K562 (cell line): ENCODE measurements around the gene TAF4. TPM values are rescaled to one million over a fixed set of nuclear protein-coding genes. Genes with fewer than 3 reads are reported as not detected.

Source experiments
- ATAC-seq: fragments of 200-7000 bp; cut with Tn5 transposase; 3 replicates; pipeline ENCODE4 v1.9.1; 2020; ENCODE audit warnings: moderate library complexity
- BruUV-seq: library from RNA; stranded (reverse); fragments of 400-500 nt; replicated peaks from 2 replicates; lab custom pipeline; 2021; lab: Mats Ljungman, UMichigan
- CTCF ChIA-PET: fragments of 300-600 bp; formaldehyde crosslinking; extraction: SDS; loops from one replicate; lab custom pipeline; 2021; ENCODE audit warnings: low intra/inter-chr PET ratio; lab: Yijun Ruan, JAX
- POLR2A ChIA-PET: fragments of 300-600, 350-650 bp; sonication (Branson Sonifier 250); formaldehyde crosslinking; extraction: SDS; loops from one replicate; lab custom pipeline; 2021; ENCODE audit warnings: antibody characterized with exemption, inconsistent platforms; lab: Yijun Ruan, JAX
- DNase-seq, 4 experiments: peaks; one replicate each; pipeline versions ENCODE4 v3.0.0 to v3.0.0-alpha.2; 2011 to 2018; ENCODE audit warnings: low spot score in 3 of 4, mixed read lengths in 3 of 4; ENCODE audit errors: extremely low read depth in 1 of 4
- FAIRE-seq: peaks from 2 replicates; lab custom pipeline; 2011; peaks lifted over from hg19 to GRCh38; lab: Jason Lieb, UNC
- H2AFZ ChIP-seq: 2 replicates; pipeline ENCODE4 v1.6.0; 2011; ENCODE audit warnings: low read depth, low read length, control low read depth, inconsistent platforms
- H3K27ac ChIP-seq: fragments of 200-600 bp; 3 replicates; pipeline ENCODE4 v1.8.0; 2011; ENCODE audit warnings: low read depth, mild to moderate bottlenecking, control low read depth, inconsistent platforms, low read length, moderate library complexity, mixed read lengths; ENCODE audit errors: extremely low read depth
- H3K27me3 ChIP-seq, 2 experiments: fragments of 300-600 bp in 1 of 2; 2 replicates in 1 of 2; 3 replicates in 1 of 2; pipeline versions ENCODE4 v1.6.0 to v1.8.0; 2011; ENCODE audit warnings: inconsistent platforms in 2 of 2, low read length in 2 of 2, mild to moderate bottlenecking in 1 of 2, mixed read lengths in 1 of 2, moderate library complexity in 1 of 2; ENCODE audit not compliant: control insufficient read depth in 2 of 2, insufficient read depth in 2 of 2
- H3K36me3 ChIP-seq: fragments of 300-600 bp; 3 replicates; pipeline ENCODE4 v1.8.0; 2011; ENCODE audit warnings: mild to moderate bottlenecking, low read length, inconsistent platforms; ENCODE audit not compliant: control insufficient read depth, insufficient read depth
- H3K4me1 ChIP-seq, 2 experiments: fragments of 200-600 bp in 1 of 2; replicated peaks in 1 of 2; 2 replicates in 1 of 2; 3 replicates in 1 of 2; pipeline versions ENCODE4 v1.5.1 to v1.8.0; 2011; ENCODE audit warnings: inconsistent platforms in 2 of 2, low read length in 2 of 2, mild to moderate bottlenecking in 1 of 2, mixed read lengths in 1 of 2, moderate library complexity in 1 of 2; ENCODE audit not compliant: control insufficient read depth in 2 of 2, insufficient read depth in 2 of 2
- H3K4me2 ChIP-seq: 2 replicates; pipeline ENCODE4 v1.6.1; 2011; ENCODE audit warnings: low read length, control low read depth, inconsistent platforms, mixed read lengths; ENCODE audit not compliant: insufficient read depth
- H3K4me3 ChIP-seq: fragments of 200-600 bp; sonication (generic), shearing (Covaris generic); 2 replicates; pipeline ENCODE4 v1.5.1; 2016; ENCODE audit warnings: control low read depth, inconsistent platforms
- H3K79me2 ChIP-seq: fragments of 200-600 bp; 3 replicates; pipeline ENCODE4 v1.8.0; 2011; ENCODE audit warnings: low read length, inconsistent platforms; ENCODE audit not compliant: control insufficient read depth, insufficient read depth
- H3K9ac ChIP-seq, 2 experiments: 2 replicates each; pipeline versions ENCODE4 v1.6.0 to v1.6.1; 2011; ENCODE audit warnings: low read depth in 2 of 2, low read length in 2 of 2, control low read depth in 1 of 2, inconsistent platforms in 1 of 2, mild to moderate bottlenecking in 1 of 2, mixed read lengths in 1 of 2; ENCODE audit not compliant: insufficient read depth in 1 of 2
- H3K9me1 ChIP-seq: one replicate; pipeline ENCODE4 v1.6.0; 2011; ENCODE audit warnings: inconsistent platforms, mild to moderate bottlenecking, low read length, moderate library complexity; ENCODE audit not compliant: control insufficient read depth, insufficient read depth
- H3K9me3 ChIP-seq: replicated peaks from 2 replicates; pipeline ENCODE4 v1.5.1; 2011; ENCODE audit warnings: low read depth, low read length, inconsistent platforms; ENCODE audit not compliant: control insufficient read depth, insufficient read depth
- H4K20me1 ChIP-seq: replicated peaks from 2 replicates; pipeline ENCODE4 v1.6.1; 2011; ENCODE audit warnings: low read length, inconsistent platforms, mixed read lengths; ENCODE audit not compliant: control insufficient read depth, insufficient read depth
- ATF7 ChIP-seq: fragments of 450-650 bp; IDR thresholded peaks from 2 replicates; pipeline ENCODE4 v1.7.1; 2014; ENCODE audit warnings: mild to moderate bottlenecking, moderate library complexity
- C11orf30 ChIP-seq: fragments of 450-650 bp; IDR thresholded peaks from 2 replicates; pipeline ENCODE4 v1.6.1; 2016; ENCODE audit warnings: low read depth, mild to moderate bottlenecking
- CREB1 ChIP-seq, 2 experiments: sonication (generic) in 1 of 2; formaldehyde crosslinking in 1 of 2; IDR thresholded peaks; 2 replicates each; pipeline versions ENCODE4 v1.6.1 to v1.8.0; 2012 to 2022; ENCODE audit warnings: inconsistent platforms in 1 of 2, mild to moderate bottlenecking in 1 of 2, missing genetic modification reagents in 1 of 2, moderate library complexity in 1 of 2
- CREM ChIP-seq: IDR thresholded peaks from 2 replicates; pipeline ENCODE4 v1.6.1; 2014; ENCODE audit warnings: antibody characterized with exemption, low read depth
- HNRNPL ChIP-seq: fragments of 200-400 bp; formaldehyde crosslinking; IDR thresholded peaks from 2 replicates; pipeline ENCODE4 v1.6.1; 2017; ENCODE audit warnings: low read depth, mild to moderate bottlenecking, low read length
- KDM2B ChIP-seq: fragments of 250-450 bp; sonication (Bioruptor Pico); IDR thresholded peaks from 2 replicates; pipeline ENCODE4 v1.8.0; 2021; ENCODE audit warnings: mild to moderate bottlenecking, moderate library complexity
- KLF10 ChIP-seq: fragments of 250-450 bp; sonication (Bioruptor Pico); IDR thresholded peaks from 2 replicates; pipeline ENCODE4 v1.6.1; 2021; ENCODE audit warnings: matching md5 sums
- MAFG ChIP-seq: fragments of 450-650 bp; conservative IDR thresholded peaks from 2 replicates; pipeline ENCODE4 v1.6.1; 2016; ENCODE audit warnings: missing genetic modification characterization, missing compliant biosample characterization
- MEIS2 ChIP-seq: fragments of 450-650 bp; IDR thresholded peaks from 2 replicates; pipeline ENCODE4 v1.6.1; 2014; ENCODE audit warnings: mild to moderate bottlenecking; ENCODE audit not compliant: partially characterized antibody
- NCOA1 ChIP-seq: fragments of 450-650 bp; IDR thresholded peaks from 2 replicates; pipeline ENCODE4 v1.6.1; 2016; ENCODE audit warnings: low read depth
- NEUROD1 ChIP-seq: fragments of 150-350 bp; IDR thresholded peaks from 2 replicates; pipeline ENCODE4 v1.6.1; 2014; ENCODE audit warnings: borderline replicate concordance, low read length, low read depth; ENCODE audit not compliant: partially characterized antibody
- NFATC3 ChIP-seq: fragments of 450-650 bp; IDR thresholded peaks from 2 replicates; pipeline ENCODE4 v1.6.1; 2017; ENCODE audit warnings: mild to moderate bottlenecking
- USF2 ChIP-seq: sonication (generic); formaldehyde crosslinking; IDR thresholded peaks from 2 replicates; pipeline ENCODE4 v1.5.0; 2020; ENCODE audit warnings: missing genetic modification reagents
- ZNF175 ChIP-seq: fragments of 200-800 bp; sonication (Bioruptor generic); IDR thresholded peaks from 2 replicates; pipeline ENCODE4 v1.6.1; 2016; ENCODE audit warnings: low read depth, mild to moderate bottlenecking, missing genetic modification characterization, missing compliant biosample characterization
- ZNF316 ChIP-seq: fragments of 450-650 bp; IDR thresholded peaks from 2 replicates; pipeline ENCODE4 v1.6.1; 2016
- WGBS: fragments of 100-300 bp; shearing (Covaris generic); methylation state at CpG from one replicate; pipeline ENCODE4 v1.1.6; 2016; ENCODE audit warnings: low coverage, mixed read lengths; ENCODE audit not compliant: insufficient coverage; ENCODE audit errors: missing lambda C conversion rate; 5-methylcytosine and 5-hydroxymethylcytosine counted together
- in situ Hi-C: fragments of 300-500 bp; cut with MboI; formaldehyde crosslinking; loops from 4 replicates; pipeline ENCODE4 v1.15.0; 2018; ENCODE audit warnings: inconsistent platforms, mixed read lengths
- intact Hi-C: fragments of 100-400 bp; cut with micrococcal nuclease; formaldehyde crosslinking; loops from 2 replicates; pipeline ENCODE4 v1.14.2; 2022
- polyA plus RNA-seq, 8 experiments: library from polyadenylated mRNA; depleted of rRNA in 4 of 8; stranded (reverse) in 5 of 8; unstranded in 3 of 8; fragments of >200 nt; fragmentation: Nextera tagmentation in 2 of 8; fragmentation: Illumina TruSeq in 1 of 8; extraction: Ambion mirVana in 2 of 8; extraction: Trizol in 1 of 8; gene quantifications; 2 replicates each; pipeline versions ENCODE4 v1.2.1 to v1.2.3, GENCODE V29; 2011 to 2014; ENCODE audit warnings: inconsistent platforms in 1 of 8, missing spikeins in 1 of 8
- total RNA-seq, 7 experiments: library from RNA; depleted of rRNA in 6 of 7; stranded (reverse); fragments of >200 nt in 6 of 7; fragmentation: Illumina TruSeq in 2 of 7; extraction: Trizol in 2 of 7; gene quantifications; 2 replicates each; pipeline versions ENCODE4 v1.2.1 to v1.2.3, GENCODE V29; 2011 to 2021; ENCODE audit warnings: low replicate concordance in 1 of 7
- TF ChIP-seq, protein P1 (sequence below): fragments of 450-650 bp; IDR thresholded peaks from 2 replicates; pipeline ENCODE4 v1.6.1; 2016
- TF ChIP-seq, protein P2 (sequence below), 2 experiments: IDR thresholded peaks in 1 of 2; conservative IDR thresholded peaks in 1 of 2; 2 replicates each; pipeline ENCODE4 v1.6.1; 2016; ENCODE audit warnings: low read depth in 2 of 2, mild to moderate bottlenecking in 1 of 2, missing compliant biosample characterization in 1 of 2, missing genetic modification characterization in 1 of 2, moderate library complexity in 1 of 2

The TAF4 gene
- total and polyA plus RNA-seq, 9 of the 15 experiments (the other 6 are each of a cell fraction or from before 2014, with no cell fraction given): 0.44 to 28.3 (median 5.6) TPM

GRCh38 chr20:61956396-61957342, 109.0 kb downstream of the TAF4 start:
- Histone ChIP-seq H2AFZ (no peak overlapping the region), H3K4me3 (no peak overlapping the region), H3K4me2 (no peak overlapping the region; the same call in 1 of the 2 replicates), H3K27ac (no peak overlapping the region), H3K9me3 (no peaks in the 10 kb centered on the region), H4K20me1 (no peaks in the 10 kb centered on the region; the same call in 1 of the 2 replicates), H3K27me3 (peaks cover 0 to 14% of the 10 kb centered on the region in 2 experiments; a peak in 2 of 5 replicates), H3K4me1 (no peaks in the 10 kb centered on the region; a peak in 3 of 5 replicates), H3K9ac (no peak overlapping the region), H3K9me1 (no peaks in the 10 kb centered on the region), H3K79me2 (no peaks in the 10 kb centered on the region), H3K36me3 (no peaks in the 10 kb centered on the region)
- intact Hi-C loops: no loop called here
- peak; percentile 23 for FAIRE-seq
- DNase-seq: no peak
- ATAC-seq: no peak
- POLR2A ChIA-PET: no interaction called here
- CTCF ChIA-PET: no interaction called here
- in situ Hi-C loops: no loop called here
- 7% methylated on average over 12 of the region's 12 CpGs for WGBS
- BruUV-seq: no TSS peak
- peak; percentile 89 for TF ChIP-seq MEIS2
- TF ChIP-seq NFATC3: no peak
- TF ChIP-seq, protein P1, sequence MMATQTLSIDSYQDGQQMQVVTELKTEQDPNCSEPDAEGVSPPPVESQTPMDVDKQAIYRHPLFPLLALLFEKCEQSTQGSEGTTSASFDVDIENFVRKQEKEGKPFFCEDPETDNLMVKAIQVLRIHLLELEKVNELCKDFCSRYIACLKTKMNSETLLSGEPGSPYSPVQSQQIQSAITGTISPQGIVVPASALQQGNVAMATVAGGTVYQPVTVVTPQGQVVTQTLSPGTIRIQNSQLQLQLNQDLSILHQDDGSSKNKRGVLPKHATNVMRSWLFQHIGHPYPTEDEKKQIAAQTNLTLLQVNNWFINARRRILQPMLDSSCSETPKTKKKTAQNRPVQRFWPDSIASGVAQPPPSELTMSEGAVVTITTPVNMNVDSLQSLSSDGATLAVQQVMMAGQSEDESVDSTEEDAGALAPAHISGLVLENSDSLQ: peak; percentile 77
- TF ChIP-seq MAFG (tag): peak; percentile 48; the same call in 1 of the 2 replicates
- no peak for TF ChIP-seq KLF10 (CRISPR knock-in tag)
- TF ChIP-seq HNRNPL: no peak
- peak; percentile 51; the same call in 1 of the 2 replicates for TF ChIP-seq C11orf30
- TF ChIP-seq USF2 (CRISPR knock-in tag): no peak
- 0 out of 2 replicates have a peak, but pooled peaks have one; percentile 34 for TF ChIP-seq NCOA1
- peak; percentile 19; the same call in 1 of the 2 replicates for TF ChIP-seq ZNF316
- TF ChIP-seq, protein P2, sequence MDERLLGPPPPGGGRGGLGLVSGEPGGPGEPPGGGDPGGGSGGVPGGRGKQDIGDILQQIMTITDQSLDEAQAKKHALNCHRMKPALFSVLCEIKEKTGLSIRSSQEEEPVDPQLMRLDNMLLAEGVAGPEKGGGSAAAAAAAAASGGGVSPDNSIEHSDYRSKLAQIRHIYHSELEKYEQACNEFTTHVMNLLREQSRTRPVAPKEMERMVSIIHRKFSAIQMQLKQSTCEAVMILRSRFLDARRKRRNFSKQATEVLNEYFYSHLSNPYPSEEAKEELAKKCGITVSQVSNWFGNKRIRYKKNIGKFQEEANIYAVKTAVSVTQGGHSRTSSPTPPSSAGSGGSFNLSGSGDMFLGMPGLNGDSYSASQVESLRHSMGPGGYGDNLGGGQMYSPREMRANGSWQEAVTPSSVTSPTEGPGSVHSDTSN (CRISPR knock-in tag; IDR thresholded peaks at IDR 0.05; ENCODE audit: low read depth): no peak
- TF ChIP-seq, protein P2 (tag; conservative IDR thresholded peaks at IDR 0.05; ENCODE audit: low read depth): peak; percentile 87
- no peak for TF ChIP-seq NEUROD1
- peak; percentile 64; the same call in 1 of the 2 replicates for TF ChIP-seq CREM
- no peak for TF ChIP-seq ZNF175 (CRISPR knock-in tag)
- peak; percentile 42; the same call in 1 of the 2 replicates for TF ChIP-seq CREB1 (IDR thresholded peaks at IDR 0.05)
- peak; percentile 58; the same call in 1 of the 2 replicates for TF ChIP-seq CREB1 (CRISPR knock-in tag; IDR thresholded peaks at IDR 0.05)
- TF ChIP-seq ATF7: peak; percentile 49; the same call in 1 of the 2 replicates
- no peak for TF ChIP-seq KDM2B (CRISPR knock-in tag)
